NK-92 (cell line): ENCODE measurements around the gene CEP104.

Experiments
- DNase-seq: peaks from one replicate; lab custom pipeline; 2025; ENCODE audit not compliant: unreplicated experiment; lab: John Stamatoyannopoulos, UW

The CEP104 gene

GRCh38 chr1:3869751-3870301 lies 12.8 kb upstream of the CEP104 start:
- DNase-seq: no peak

DNA sequence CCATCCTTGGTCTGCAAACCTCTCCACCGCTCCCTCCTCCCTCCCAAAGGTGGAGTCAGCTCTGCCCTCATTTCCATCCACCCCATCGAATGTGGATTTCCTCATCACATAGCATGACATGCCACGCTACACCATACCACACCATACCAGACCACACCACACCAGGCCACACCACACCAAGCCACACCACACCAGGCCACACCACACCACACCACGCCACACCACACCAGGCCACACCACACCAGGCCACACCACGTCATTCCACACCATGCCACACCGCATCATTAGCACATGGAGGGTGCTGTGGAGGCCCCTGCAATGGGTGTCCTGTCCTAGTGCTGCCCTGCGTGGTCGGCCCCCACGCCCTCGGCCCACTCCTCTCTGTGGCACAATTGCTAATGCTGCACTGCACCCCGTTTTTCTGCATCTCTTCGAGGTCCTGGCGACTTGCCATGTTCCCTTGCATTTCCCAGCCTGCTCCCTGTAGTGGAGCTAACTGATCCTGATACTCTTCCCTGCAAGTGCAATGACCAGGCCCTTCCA lies 11.5 kb upstream of the CEP104 start:
- no peak for DNase-seq

DNA sequence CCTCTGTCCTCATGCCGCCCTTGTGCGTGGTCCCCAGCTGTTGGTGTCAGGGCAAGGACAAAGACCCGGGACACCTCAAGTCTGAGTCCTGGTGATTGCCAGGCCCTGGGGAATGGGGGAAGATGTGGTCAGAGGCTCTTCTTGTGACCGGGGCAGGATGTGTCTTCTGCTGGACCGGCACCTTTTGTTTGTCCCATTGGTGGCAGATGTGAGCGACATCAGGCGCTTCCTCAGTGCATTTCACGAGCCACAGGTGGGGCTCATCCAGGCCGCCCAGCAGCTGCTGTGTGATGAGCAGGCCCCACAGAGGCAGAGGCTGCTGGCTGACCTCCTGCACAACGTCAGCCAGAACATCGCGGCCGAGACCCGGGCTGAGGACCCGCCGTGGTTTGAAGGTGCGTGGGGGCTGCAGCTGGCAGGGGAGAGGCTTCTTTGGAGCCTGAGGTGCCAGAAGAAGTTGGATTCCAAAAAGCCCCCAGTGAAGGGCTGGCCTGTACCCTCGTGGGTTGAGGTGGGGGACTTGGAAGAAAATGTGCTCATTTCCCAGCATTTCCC lies 8.7 kb upstream of the CEP104 start:
- no peak for DNase-seq

DNA sequence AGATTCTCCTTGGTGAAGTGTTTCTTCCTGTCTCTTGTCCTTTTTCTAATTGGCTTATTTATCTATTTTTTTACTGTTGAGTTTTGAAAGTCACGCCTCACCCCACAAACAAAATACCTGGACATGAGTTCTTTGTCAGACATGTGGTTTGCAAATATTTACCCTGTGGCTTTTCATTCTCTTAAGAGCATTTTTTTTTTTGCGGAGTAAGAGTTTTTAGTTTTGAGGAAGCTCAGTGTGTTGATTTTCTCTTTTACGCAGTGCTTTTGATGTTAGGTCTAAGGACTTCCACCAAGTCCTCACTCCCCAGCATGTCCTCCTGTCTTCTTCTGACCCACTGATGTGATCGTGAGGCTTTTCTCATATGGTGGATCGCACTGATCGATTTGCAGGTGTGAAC lies 7.9 kb upstream of the CEP104 start:
- no peak for DNase-seq

DNA sequence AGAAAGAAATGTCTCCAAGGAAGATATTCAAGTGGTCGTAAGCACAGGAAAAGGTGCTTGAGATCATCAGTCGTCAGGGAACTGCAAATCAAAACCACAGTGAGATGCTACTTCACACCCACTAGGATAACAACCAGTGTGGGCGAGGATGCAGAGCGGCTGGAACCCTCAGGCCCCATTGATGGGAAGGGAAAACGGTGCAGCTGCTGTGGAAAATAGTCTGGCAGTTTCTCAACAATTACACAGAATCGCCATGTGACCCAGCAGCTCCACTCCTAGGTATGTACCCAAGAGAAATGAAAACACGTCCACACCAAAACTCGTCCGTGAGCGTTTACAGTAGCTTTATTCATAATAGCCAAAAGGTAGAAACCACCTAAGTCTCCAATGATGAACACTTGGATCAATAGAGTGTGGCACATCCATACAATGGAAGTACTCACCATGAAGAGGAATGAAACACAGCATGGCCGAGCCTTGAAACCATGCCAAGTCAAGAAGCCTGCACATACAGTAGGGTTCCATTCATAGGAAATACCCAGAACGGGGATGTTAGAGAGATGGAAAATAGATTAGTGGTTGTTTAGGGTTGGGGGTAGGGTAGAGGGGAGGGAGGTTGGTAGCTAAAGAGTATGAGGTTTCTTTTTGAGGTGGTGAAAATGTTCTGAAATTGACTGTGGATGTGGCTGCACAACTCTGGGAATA lies 6.4 kb upstream of the CEP104 start:
- no peak for DNase-seq

- no peak for DNase-seq
Measured at GRCh38 chr1:3858231-3858981, 1.4 kb upstream of the CEP104 start.

- DNase-seq: no peak
Measured at GRCh38 chr1:3857791-3858129, 749 bp upstream of the CEP104 start.

DNA sequence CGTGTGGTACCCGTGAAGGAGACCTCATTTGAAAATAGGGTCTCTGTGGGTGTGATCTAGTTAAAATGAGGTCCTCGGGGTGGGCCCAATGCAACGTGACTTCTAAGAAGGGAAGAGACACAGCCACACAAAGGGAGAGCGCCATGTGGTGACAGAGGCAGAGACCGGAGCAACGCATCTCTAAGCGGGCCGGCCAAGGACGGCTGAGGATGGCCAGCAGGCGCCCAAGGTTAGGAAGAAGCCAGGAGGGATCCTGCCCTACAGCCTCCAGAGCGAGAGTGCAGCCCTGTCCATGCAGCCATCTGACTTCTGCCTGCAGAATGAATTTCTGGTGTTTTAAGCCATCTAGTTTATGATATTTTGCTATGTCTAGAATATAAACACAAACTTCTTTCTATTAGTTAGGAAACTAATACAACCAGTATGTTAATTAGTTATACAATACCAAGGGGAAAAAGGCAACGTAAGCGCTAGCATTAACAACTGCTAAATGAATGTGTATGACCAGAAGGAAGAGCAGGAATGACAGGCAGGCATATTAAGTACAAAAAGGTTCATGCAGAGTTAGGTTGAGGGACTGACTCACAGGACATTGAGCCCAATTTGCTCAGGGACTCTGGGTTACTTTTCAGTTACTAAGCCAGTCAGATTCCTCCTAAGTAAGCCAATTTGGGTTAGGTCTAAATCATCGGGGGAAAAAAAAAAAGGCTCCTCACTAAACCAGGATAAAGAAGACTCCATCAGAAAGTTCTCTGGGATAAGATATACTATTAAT lies 4.1 kb downstream of the CEP104 start:
- DNase-seq: no peak

- DNase-seq: no peak
Measured at GRCh38 chr1:3852091-3852490, 4.9 kb downstream of the CEP104 start.

DNA sequence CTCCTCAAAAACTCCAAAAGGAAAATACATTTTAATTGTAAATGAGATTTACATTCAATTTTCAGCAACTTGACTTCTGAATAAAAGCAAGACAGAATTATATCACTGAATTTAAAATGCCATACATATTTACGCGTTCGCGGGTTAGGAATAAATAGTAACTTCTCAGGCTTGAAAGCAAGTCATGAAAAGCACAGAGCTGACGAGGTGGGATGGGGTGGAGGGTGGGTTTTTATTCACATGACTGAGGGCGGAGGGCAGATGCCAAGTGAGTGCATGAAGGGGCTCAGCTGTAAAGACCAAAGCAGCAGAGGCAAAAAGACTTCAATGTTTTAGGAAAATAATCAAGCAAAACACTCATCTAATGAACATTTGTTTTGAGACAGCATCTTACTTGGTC lies 5.7 kb downstream of the CEP104 start:
- DNase-seq: no peak

DNA sequence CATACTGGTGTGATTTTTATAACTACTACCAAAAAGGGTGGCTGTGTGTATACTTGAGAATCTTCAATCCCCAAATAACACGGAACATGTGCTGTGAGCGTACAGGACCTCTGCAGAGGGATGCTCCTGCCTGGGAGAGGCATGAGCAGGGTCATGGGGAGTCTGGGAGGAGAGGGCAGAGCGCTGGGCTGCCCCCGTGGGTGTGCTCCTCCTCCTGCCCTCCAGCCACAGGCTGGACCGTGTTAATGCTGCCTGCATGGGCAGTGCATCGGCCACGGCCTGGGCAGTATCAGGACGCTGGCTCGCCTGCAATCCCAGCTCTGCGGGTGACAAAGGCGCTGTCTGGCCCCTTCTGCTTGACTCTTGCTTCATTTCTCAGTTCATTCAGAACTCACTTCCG lies 6.2 kb downstream of the CEP104 start:
- DNase-seq: no peak

DNA sequence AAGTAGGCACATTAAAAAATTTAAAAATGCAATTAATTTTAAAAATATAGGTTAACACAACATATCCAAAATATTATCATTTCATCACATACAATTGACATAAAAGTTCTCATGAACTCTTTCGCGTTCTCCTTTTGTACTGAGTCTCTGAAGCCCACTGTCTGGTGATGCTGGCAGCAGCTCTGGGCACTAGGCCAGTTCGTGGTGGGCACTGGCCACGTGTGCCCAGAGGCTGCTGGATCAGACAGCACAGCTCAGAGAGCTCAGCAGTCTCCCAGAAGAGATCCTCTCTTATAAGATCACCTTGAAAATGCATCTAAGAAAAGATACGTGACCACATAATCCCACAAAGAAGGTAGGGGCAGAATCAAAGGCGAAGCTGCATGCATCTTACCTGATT lies 9.9 kb downstream of the CEP104 start:
- no peak for DNase-seq

DNA sequence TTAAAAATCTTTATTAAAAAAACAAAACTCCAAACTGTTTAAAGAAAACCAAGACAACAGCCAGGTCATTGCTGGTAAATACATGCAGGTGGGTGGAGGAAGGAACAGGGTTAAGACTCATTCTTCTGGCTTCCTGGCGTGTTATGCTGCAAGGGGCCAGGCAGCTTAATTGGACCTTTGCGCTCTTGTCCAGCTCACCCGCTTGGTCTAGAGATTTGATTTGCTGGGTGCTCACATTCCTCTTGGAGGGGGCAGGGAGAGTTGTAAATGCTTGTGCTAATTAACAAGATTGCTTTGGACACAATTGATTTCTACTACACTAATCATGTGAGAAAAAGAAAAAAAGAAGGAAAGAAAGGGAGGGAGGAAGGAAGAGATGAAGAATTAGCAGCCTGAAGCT lies 10.5 kb downstream of the CEP104 start:
- DNase-seq: no peak

DNA sequence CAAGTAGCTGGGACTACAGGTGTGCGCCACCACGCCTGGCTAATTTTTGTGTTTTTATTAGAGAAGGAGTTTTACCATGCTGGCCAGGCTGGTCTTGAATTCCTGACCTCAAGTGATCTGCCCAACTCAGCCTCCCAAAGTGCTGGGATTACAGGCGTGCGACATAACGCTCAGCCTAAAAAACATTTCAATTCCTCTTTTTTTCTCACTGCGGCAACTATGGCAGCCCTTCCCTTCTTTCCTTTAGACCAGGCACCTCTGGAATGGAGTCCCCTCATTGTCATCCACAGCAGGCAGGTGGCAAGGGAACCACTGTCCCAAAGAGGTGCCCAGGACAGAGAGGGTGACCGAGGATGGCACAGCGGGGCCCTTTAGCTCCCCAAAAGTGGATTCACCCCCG lies 14.1 kb downstream of the CEP104 start:
- DNase-seq: no peak

- no peak for DNase-seq
Measured at GRCh38 chr1:3841491-3841890, 15.5 kb downstream of the CEP104 start.

DNA sequence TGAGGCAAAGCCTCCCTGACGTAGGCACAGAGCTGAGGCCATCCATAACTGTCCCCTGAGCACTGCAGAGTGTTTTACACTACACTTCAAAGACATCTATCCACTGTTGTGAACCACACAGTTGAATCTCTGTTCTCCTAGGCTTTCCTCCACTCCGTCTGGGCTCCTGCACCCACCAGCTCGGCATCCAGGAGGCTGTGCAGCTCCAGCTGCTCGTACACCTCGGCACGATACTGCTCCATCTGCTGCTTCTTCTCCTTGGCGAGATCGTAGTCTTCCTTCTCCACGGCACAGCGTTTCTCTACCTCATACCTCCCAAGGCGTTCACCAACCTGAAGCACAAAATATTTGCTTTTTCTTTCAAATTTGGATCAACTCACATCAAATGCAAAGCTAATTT lies 18.2 kb downstream of the CEP104 start:
- DNase-seq: no peak

DNA sequence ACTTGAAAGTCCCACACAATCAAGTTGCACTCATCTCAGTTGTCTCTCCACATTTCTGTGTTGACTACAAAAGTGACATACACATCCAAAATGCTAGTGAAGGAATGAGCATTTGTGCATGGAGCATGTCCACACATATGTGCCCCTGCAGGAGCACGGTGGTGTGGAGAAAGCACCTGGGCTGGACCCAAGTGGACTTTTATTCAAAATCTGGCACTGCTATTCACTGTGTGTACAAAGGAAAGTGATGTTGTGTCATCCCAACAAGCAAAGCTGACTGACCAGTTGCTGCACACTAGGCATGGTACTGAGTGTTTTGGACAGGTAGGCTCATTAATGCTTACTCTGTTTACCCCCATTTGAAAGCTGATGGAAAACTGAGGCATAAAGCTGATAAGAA lies 19.3 kb downstream of the CEP104 start:
- no peak for DNase-seq

DNA sequence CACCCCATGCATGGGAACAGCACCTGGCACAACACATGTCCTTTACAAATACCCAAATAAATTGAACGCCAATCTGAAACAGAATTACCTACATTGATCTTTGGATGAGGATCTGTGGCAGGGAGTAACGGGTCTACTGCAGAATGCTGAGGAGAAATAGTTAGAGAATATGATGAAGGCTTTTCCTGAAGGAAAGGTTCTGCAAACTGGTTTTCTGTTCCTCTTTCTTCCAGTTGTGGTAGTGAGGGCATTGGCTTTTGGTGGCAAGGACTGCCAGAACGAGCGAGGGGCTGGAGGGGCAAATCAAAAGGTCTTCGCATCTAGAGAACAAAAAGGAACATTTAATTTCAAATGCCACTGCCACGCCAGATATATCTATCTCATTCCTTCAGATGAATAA lies 19.8 kb downstream of the CEP104 start:
- no peak for DNase-seq

DNA sequence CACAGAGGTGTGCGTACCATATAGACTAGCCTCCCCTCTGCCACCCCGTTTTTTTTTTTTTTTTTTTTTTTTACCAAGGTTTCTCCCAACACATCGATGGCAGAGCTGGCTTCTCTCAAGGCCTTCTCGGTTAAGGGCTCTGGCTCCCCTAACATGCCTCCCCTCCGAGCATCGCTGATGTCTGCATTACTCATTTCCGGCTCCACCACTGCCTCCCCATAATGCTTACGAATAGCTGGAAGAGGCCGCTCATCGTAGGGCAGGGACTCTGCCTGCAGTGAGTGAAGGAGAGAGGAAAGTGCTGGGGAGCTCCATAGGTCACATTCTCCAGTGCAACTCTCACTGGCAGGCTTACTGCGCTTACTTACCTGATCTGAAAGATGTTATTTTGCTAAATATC lies 20.6 kb downstream of the CEP104 start:
- no peak for DNase-seq

GRCh38 chr1:3834701-3835100 lies 22.3 kb downstream of the CEP104 start:
- no peak for DNase-seq

DNA sequence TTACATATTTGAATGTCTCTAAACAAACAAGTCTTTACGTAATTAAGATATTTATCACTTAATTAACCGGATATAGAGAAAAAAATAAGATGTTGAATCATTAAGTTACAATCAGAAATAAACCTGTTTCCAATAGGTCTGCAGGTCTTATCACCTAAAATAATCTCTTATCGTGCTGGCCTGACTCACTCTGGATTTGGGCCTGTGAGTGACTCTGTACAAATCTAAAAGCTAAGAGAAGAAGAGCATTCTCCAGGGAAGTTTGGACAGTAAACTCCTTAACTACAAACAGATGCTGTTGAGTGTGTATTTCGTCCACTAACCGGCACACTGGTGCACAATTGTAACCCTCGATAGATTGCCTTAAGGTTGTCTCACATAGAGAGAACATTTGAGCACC lies 25.3 kb downstream of the CEP104 start:
- DNase-seq: no peak
